GM19240 (cell line): Measurements from ENCODE around the gene QPCT.
"Not testable (repeated sequence)": the region's sequence is repeated elsewhere in the genome, so short reads cannot be mapped to it uniquely, and the experiment has no call there.

Experiments
- DNase-seq: peaks from one replicate; pipeline ENCODE4 v3.0.0; 2011; ENCODE audit warnings: low spot score; ENCODE audit not compliant: insufficient read length

QPCT gene

DNA sequence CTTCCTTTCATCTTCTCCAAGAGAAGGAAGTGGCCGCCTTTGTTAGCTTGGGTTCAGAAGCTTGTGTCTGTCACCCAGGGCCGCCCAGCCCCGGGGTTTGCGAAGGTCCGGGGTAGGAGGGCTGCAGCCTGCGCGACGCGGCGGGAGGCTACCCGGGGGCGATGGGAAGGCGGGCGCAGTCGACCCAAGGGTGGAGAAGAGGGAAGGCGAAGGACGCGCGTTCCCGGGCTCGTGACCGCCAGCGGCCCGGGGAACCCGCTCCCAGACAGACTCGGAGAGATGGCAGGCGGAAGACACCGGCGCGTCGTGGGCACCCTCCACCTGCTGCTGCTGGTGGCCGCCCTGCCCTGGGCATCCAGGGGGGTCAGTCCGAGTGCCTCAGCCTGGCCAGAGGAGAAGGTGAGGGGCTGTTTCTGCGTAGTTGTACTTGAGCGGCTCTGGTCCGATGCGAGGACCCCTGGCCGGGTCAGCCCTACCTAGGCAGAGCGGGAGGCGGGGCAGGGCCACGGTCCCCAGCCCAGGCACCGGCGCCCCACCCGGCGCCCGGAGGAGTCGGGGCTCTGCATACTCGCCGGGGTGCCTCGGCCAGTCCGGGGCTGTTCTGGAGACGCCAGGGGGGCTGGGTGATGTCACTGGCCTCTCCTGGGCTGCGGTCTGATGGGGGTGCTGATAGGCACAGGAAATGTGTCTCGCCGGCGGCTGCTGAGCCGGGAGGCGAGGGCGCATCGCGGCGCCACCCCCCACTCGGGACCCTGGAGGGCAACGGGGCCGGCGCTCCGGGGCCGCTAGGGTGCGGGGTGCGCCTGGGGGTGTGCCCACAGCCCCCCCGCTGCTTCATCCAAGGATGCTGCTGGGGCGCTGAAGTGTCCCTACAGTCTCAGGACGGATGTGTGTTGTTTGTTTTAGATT, at the start of gene QPCT:
QPCT (plus strand) TSS at position 178 of the 909 bp plus-strand sequence; CDS start at position 280, 102 bp downstream.
- DNase-seq = no peak

DNA sequence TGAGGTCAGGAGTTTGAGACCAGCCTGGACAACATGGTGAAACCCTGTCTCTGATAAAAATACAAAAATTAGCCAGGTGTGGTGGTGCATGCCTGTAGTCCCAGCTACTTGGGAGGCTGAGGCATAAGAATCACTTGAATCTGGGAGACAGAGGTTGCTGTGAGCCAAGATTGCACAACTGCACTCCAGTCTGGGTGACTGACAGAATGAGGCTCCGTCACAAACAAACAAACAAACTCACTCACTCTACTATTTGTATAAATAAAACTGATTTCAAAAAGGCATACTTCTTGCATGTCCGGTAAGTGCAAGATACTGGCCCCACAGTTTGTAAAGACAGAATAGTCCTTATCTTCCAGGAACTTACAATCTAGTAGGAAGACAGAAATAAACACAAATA, 49.6 kb upstream of the QPCT start:
- DNase-seq = not testable (repeated sequence)

DNA sequence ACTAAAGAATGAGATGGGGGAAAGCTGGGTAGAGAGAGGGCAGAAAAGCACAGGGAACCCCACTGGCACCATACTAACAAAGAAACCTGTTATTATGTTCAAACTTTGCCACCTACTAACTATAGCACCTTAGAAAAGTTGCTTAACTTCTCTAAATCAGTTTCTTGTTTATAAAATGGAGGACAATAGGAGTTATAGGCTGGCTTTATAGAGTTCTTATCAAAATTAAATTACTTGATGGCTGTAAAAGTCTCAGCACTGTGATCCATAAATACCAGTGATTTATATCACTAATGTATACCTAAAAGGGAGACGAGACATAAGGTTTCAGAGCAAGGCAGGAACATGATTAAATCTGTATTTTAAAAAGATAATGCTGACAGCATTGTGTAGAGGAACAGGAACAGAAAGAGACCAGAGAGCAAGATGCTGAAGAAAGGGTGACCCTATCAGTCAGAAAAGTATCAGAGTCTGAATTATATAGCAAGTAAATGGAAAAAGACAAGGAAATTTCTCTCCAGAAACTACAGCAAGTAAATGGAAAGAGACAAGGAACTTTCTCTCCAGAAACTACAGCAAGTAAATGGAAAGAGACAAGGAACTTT, 48.9 kb upstream of the QPCT start:
- DNase-seq = no peak

DNA sequence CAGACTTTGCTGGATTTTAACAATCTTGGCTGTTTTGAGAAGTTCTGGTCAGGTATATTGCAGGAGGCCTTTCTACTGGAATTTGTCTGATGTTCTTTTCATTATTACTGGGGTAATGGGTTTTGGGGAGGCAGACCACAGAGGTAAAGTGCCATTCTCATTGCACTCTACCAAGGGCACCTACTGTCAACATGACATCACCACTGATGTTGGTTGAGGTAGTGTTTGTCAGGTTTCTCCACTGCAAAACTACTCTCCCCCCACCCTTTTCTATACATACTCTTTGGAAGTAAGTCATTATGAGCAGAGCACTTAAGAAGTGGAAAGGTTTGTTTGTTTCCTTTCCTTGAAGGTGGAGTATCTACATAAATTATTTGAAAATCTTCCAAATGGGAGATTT, 46.8 kb upstream of the QPCT start:
- DNase-seq = no peak

DNA sequence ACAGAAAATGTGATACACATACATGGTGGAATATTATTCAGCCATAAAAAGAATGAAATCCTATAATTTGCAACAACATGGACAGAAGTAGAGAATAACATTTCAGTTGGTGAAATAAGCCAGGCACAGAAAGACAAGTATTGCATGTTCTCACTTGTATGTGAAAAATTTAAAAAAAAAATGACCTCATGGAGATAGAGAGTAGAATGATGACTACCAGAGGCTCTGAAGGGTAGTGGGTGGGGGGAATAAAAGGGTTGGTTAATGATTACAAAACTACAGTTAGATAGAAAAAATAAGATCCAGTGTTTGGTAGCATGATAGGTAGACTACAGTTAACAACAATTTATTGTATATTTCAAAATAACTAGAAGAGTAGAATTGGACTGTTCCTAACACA, 44.3 kb upstream of the QPCT start:
- no peak for DNase-seq

DNA sequence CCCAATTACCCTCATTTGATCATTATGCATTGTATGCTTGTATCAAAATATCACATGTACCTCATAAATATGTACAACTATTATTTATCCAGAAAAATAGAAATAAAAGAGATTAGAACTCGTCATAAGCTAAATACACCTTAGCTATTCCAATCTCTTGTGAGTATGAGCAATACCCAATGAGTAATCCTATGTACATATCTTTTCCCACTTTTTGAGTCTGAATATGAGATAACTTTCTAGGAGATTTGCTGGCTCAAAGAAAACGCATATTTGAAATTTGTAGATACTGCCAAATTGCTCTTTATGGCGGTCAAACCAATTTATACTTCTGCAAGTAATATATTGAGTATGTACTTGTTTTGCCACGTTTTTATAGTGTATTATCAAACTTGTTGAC, 43.9 kb upstream of the QPCT start:
- DNase-seq = no peak

DNA sequence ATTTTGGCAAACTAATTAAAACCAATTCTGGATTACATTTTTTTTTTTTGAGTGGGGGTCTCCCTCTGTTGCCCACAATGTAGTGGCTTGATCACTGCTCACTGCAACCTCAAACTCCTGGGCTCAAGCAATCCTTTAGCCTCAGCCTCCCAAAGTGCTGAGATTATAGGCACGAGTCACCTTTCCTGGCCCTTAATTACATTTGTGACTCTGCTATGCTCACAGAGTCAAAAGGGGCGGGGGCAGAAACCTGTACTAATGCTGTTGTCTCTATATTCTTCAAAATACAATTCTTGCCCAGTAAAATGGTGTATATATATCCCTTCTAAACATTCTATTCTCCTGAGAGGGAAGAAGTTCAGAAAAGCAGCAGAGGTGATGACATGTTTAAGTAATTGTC, 43.0 kb upstream of the QPCT start:
- no peak for DNase-seq

DNA sequence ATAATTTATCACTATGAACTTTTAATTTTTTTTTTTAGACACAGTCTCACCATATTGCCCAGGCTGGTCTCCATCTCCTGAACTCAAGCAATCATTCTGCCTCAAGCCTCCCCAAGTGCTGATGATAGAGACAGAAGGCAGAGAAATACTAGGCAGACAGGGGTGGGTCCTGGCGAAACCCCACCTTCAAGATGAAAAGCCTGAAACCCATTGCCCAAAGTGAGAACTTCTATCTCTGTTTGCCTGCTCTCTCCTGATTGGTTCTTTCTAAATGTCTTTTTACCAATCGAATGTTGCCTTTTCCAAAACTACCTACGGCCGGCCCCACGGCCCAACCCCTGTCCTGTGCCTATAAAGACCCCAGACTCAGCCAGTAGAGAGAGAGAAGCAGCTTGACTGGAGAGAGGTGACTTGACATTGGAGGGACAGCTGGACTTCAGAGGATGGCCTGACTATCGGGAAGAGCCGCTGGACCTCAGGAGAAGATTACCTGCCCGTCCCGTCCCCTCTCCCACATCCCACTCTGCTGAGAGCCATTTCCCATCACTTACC, 41.7 kb upstream of the QPCT start:
- DNase-seq = no peak

DNA sequence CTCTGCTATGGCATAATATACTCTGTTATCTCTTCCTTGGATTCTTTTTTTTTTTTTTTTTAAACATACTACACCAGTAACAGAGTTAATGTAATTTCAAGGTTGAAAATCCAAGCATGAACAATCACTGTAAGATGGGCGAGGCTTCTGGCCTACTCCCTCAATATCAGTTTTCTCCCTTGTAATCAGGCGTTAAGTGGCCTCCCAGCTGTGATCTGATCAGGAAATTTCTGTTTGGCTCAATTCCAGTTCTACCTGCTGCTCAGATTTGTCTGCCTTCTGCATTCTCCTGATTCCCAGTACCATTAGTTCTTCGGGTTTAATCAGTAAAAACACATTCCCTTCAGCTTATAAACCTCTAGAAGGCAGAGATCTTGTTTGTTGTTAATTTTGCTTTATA, 38.4 kb upstream of the QPCT start:
- no peak for DNase-seq

DNA sequence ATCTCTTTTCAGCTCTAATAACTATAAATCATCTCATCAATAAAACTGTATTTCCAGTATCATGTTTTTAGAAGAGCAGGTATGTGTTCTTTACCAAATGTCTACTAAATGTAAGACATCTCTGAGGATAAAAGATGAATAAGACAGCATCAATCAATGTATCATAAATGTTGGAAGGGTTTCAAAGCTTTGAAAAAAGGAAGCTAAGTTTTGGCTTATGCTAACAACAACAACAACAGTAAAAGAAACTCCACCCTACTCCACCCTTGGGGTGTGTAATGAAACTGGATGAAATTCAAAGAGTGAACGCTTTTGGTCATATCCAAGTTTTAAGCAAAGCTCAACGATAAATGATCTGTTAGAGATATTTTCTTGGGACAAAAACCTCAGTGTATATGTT, 36.9 kb upstream of the QPCT start:
- no peak for DNase-seq

DNA sequence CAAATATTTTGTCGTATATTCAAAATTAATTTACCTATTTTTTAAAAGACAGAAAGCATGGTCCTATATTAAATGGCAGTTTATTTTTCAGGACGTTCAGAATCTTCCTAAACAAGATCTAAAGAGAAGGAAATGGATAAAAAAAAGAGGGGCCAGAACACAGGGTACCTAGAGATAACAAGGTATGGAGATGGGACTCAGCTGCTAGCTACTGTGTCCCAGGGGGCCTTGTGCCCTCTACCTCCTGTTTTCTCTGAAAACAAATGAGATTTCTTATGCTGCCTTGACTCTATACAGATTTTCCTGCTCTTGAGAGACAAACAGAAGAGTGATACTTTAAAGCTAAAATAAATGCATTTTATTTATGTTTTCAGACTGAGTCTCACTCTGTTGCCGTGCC, 29.1 kb upstream of the QPCT start:
- no peak for DNase-seq

DNA sequence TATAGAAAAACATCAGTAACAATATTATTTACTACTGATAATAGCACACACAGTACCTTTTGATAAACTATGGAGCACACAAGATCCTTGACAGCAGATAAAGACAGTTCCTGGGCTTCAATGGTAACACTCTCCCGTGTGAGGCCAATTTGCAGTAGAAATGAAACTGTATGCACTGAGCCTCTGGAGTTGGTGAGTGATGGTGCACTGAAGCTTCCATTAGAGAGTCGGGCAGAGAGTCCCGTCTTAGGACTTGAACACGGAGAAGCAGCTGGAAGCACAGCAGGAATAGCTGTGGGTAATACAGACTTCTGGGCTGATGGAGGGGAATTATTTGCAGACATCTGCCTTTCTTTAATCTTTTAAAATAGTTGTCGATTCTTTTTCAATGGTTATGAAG, 28.2 kb upstream of the QPCT start:
- no peak for DNase-seq

DNA sequence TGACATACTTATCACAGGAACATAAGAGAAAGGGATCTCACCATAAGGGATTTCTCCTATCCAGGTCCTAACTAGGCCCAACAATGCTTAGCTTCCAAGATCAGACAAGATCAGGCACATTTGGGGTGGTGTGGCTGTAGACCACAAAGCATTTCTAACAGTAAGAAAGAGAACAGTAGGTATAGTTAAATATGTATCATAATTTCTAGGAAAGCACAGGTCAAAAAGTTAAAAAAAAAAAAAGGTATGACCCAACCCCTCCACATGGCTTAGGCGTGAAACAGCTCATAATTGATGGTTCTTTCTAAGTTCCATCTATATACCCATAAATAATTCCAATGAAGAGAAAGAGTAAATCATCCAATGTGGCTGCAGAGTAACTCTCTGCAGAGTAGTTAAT, 26.7 kb upstream of the QPCT start:
- no peak for DNase-seq

DNA sequence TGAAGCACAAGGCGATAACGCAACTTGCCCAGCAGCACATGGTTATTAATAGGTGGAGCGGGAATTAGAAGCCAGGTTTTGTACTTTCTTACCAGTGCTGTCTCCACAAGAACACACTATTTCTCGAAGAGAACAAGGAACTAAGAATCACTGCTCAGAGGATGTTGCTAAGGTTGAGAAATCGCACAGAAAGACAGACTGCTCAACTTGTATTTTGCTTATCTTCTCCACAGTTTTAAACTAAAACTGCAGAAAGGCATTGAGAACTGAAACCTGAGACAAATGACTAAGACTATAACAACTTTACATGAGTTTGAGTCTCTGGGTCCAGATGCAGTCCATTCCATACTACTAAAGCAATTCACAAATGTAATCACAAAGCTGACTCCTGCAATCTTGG, 26.0 kb upstream of the QPCT start:
- DNase-seq = no peak

DNA sequence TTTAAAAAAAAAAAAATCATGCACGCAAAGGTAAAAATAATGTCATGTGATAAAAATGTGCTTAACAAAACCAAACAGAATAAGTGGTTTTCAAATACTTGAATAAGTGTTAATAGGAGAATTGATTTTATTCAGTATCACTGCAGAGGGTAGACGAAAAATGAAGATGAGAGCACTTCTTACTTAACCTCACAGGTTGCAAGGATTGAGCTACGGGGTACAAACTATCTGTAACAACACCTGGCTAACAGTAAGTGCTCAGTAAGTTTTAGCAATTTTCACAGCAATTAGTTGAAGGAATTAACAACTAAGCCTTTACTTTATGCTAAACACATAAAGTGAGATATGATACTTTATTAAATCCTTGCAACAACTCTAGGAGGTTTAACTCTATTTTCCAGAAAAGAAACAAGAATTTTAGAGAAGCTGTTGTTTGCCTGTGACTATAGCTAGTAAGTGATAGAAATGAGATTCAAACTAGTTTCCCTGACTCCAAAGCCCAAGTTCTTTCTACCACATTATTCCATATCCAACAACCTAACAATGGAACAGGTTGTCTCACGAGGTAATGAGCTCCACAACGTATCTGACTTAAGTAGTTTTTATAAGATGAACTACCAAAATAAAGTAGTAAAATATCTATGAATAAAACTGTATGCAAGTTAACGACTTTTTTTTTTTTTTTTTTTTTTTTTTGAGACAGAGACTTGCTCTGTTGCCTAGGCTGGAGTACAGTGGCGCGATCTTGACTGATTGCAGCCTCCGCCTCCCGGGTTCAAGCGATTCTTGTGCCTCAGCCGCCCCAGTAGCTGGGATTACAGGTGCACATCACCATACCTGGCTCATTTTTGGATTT, 24.4 kb upstream of the QPCT start:
- no peak for DNase-seq

DNA sequence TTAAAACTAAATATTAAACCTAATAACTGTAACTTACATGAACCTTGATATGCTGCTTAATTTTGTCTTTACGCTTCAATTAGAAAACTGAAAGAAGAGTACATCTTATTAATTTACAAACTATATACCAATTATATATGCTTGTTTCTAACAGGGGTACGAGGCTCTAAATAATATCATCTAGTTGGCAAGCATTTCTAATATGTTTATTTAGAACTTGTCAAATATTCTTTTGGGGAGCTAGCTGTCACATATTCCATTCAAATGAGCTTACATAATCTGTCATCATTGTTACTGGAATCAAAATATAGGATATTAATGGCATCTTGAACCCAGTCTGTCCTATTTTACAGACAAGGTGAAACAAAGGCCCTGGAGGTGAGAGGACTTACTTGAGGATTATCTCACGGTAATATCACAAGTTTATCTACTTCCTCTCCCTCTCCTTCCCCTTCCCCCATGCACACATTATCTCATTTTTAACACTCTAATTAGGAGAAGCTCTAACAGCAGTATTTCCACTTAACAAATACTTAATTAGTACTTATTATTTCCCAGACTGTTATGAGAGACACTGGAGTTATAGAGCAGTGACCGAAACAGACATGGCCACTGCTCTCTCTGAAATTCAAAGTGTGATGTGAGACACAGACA, 23.3 kb upstream of the QPCT start:
- no peak for DNase-seq

DNA sequence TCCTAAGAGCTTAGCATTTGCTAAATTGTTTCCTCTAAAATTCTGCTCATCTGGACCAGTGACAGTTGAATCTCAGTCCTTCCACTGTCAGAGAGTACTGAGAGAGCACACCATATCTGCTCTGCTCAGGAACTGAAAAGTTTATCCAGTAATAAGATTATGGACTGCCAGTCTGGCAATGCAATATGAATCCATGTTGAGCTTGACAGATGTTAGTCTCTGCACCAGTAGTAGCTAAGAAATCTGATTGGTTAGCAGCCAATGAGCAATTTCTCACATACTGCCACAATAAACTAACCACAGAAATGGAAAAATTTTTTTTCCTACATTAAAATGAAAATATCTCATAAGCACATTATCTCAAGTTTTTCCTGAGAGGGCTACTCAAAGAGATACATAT, 22.1 kb upstream of the QPCT start:
- DNase-seq = no peak

DNA sequence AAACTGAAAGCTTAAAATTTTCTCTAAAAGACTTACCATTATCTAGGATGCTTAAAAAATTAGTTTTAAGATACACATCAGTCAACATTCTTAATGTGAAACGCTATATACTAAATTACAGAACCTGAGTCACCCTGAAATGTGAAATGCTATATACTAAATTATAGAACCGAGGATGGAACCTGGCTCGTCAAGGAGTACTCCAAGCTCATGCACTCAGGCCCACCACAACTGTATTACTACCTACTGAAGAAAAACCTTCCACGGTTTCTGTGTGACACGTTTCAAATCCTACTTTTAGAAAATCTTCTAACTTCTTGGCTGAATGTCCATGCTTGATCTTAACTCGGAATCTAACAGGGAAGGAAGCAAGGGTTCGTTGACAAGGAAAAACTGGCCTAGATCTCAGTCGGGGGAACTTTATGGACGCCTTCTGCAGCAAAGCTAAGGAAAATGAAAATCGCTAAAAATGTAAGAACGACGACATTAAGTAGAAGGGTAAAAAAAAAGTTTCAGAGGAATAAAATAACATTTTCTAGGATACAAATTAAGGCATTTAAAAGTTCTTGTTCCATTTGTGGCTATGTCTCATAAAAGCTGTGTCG, 21.2 kb upstream of the QPCT start:
- DNase-seq = no peak

DNA sequence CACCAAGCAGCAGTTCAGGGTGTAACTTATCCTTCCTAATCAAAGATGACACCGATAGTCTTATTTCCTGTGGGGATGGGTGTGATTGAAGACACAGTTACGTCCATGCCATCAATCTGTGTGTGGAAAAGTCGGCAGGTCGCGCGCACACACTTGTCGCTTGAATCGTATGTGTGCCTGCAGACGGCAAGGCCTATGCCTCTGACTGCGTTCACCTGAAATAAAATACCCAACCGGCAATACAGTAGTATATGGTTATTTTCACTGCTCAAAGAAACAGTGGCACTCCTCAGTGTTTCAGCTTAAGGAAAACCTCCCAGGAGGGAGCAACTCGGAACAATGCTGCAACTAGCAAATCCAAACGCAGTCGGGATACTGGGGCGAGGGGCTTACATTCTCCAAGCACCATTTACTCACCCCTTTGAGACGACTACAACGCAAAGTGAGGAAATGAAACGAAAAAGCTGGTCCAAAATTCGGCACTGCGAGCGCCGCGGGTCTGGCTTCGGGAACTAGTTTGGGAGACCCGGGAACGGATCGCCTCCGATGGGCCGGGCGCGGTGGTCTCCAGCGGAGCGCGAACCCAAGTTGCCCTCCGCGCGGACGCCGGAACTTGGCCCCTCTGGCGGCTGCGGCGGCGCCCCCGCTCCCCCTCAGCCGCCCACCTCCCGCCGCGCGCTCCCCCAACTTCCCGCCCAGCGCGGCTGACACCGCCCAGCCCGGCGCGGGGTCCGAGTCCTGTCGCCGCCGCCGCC, 20.5 kb upstream of the QPCT start:
- no peak for DNase-seq

DNA sequence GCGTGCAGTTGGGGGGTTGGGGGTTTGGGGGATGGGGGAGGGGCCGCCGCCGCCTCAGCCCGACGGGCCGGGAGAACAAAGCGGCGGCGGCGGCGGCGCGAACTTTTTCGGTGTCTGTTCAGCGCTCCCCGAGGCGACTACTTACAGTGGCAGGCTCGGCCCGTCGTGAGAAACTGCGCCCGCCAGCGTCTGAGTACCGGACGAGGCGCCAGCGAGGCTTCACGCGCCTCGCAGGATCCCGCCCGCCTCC, 20.0 kb upstream of the QPCT start:
- DNase-seq = no peak
